ACC112 (cell line): ENCODE data around the gene DLL4.

Experiments
- H2AFZ ChIP-seq: fragments of 200-600 bp; sonication (generic); one replicate; pipeline ENCODE4 v1.6.0; 2017; ENCODE audit warnings: antibody characterized with exemption, low read length; ENCODE audit not compliant: unreplicated experiment
- H3K27ac ChIP-seq: fragments of 200-600 bp; sonication (generic); 2 replicates; pipeline ENCODE4 v1.5.1; 2014; ENCODE audit warnings: low read depth, mild to moderate bottlenecking, antibody characterized with exemption, low read length, moderate library complexity
- H3K27me3 ChIP-seq: fragments of 200-600 bp; sonication (generic); 2 replicates; pipeline ENCODE4 v1.6.1; 2014; ENCODE audit warnings: mild to moderate bottlenecking, antibody characterized with exemption, low read length, moderate library complexity, mixed read lengths; ENCODE audit not compliant: insufficient read depth
- H3K36me3 ChIP-seq: fragments of 200-600 bp; sonication (generic); 2 replicates; pipeline ENCODE4 v1.6.1; 2016; ENCODE audit warnings: mild to moderate bottlenecking, antibody characterized with exemption, low read length, moderate library complexity, mixed read lengths; ENCODE audit not compliant: insufficient read depth
- H3K4me1 ChIP-seq: fragments of 200-600 bp; sonication (generic); one replicate; pipeline ENCODE4 v1.6.1; 2016; ENCODE audit warnings: low read length, mixed read lengths; ENCODE audit not compliant: insufficient read depth, unreplicated experiment, control insufficient read depth
- H3K4me3 ChIP-seq: fragments of 200-600 bp; sonication (generic); 2 replicates; pipeline ENCODE4 v1.5.1; 2014; ENCODE audit warnings: mild to moderate bottlenecking, low read depth, low read length
- H3K79me2 ChIP-seq: fragments of 200-600 bp; sonication (generic); one replicate; pipeline ENCODE4 v1.6.0; 2016; ENCODE audit warnings: low read length; ENCODE audit not compliant: control insufficient read depth, unreplicated experiment, insufficient read depth

Gene DLL4

DNA sequence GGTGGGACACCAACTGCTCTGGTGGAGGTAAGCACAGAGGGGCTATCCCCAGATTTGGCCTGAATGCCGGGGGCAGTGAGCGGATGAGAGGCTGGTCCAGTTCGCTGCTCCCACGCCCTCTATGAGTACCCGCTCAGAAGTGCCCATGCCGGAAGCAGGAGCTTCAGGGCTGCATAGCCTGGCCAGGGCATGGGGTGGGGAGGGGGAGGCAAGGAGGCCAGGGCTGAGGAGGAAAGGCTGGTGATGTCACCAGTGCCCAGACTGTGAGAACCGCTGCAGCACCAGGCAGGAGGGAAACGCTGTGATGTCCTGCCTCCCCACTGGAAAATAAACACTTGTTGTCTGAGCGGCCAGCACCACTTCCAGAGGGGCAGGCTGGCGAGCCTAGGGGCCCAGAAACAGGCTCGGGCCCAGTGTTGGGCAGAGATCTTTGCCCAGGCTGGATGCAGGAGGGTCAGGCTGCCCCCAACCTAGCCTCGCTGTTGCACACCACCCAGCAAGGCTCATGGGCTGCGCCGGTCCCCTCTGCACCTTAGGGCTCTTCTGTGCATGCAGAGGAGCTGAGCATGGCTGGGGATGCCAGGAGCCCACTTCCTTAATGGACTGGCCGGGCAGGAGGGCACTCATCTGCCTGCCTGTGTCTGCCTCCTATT lies 10.9 kb upstream of the DLL4 start:
- H3K36me3 ChIP-seq: no peaks in the 10 kb centered on the region
- H3K79me2 ChIP-seq: no peaks in the 10 kb centered on the region
- H3K4me3 ChIP-seq: no peak overlapping the region
- H3K4me1 ChIP-seq: no peaks in the 10 kb centered on the region
- no peaks in the 10 kb centered on the region for H3K27me3 ChIP-seq
- no peak overlapping the region for H2AFZ ChIP-seq
- H3K27ac ChIP-seq: no peak overlapping the region

DNA sequence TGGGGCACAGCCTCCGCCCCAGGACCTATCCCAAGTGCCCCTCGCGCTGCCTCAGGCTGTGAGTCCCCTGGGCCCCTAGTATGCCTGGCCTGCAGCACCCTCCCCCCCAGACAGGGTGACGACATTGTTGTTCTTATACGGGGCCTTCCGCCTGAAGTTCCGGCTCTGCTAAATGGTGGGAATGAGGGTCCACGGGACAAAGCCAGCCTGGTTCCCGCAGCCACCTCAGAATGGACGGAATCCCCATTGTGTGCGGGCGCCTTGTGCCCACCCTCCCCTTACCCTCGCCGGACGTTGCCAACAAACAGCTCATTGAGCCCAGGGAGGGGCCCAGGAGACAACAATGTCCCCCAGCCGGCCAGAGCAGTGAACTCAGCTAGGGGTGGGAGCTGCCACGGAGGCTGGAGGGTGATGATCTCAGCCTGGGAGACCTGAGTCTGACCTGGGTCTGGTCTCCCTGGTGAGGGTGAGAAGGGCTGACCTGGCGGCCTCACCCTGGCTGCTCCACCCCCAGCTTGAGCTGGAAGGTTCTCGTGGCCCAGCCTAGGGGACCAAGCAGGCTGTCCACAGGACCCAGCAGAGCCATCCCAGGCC lies 10.2 kb upstream of the DLL4 start:
- Histone ChIP-seq H3K36me3 (no peaks in the 10 kb centered on the region), H3K79me2 (no peaks in the 10 kb centered on the region), H3K27me3 (no peaks in the 10 kb centered on the region), H3K27ac (no peak overlapping the region), H3K4me1 (no peaks in the 10 kb centered on the region), H2AFZ (no peak overlapping the region), H3K4me3 (no peak overlapping the region)

DNA sequence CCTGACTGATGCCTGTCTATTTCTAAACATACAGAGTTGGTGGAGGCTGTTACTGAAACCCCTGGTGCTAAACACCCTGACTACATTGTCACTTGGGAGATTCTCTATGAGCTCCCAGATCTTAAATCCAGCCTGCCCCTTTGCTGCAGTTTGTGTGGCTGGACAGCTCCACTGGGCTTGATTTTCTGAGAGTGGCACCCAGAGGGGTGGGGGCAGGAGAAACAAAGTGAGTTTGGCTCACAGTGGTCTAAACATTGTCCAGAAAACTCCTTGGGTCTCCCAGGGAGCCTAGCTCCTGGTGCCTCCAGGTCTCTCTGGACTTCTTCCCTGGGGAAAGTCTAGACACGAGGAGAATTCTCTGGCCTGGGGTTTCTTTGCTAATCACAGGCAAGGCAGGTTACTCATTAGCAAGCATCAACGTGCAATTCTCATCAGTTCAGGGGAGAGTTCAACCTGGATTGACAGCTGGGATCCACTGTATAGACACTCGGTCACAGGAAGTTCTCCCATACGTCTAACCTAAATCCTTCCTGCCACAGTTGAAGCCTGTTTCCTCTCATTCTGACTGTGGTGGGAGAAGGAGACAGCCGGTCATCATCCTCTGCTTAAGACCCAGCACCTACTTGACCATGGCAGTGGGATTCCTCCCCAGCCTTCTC lies 7.1 kb upstream of the DLL4 start:
- Histone ChIP-seq H3K79me2 (no peaks in the 10 kb centered on the region), H3K4me1 (no peaks in the 10 kb centered on the region), H3K27ac (no peak overlapping the region), H3K36me3 (no peaks in the 10 kb centered on the region), H3K4me3 (no peak overlapping the region), H2AFZ (no peak overlapping the region), H3K27me3 (peaks cover 14% of the 10 kb centered on the region)

DNA sequence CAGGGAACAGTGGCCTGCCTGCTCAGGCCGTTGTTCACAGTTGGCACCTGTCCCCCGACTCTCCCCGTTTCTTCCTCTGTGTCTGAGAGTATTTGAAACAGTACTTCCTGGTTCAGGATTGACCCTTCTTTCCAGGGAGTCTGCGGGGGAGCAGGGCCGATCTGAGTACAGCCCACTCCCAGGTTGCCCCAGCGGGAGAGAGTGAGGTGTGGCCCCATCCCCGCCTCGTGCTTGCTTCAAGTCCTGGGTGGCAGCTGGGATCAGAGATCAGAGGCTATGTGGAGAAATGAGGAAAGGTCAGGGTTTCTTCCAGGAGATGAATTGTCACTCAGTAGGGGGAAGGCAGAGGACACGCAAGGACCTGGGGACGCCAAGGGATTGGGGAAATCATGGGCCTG lies 6.5 kb upstream of the DLL4 start:
- no peaks in the 10 kb centered on the region for H3K36me3 ChIP-seq
- no peaks in the 10 kb centered on the region for H3K4me1 ChIP-seq
- H3K27ac ChIP-seq: no peak overlapping the region
- no peak overlapping the region for H3K4me3 ChIP-seq
- H2AFZ ChIP-seq: no peak overlapping the region
- no peaks in the 10 kb centered on the region for H3K79me2 ChIP-seq
- peaks cover 20% of the 10 kb centered on the region for H3K27me3 ChIP-seq

DNA sequence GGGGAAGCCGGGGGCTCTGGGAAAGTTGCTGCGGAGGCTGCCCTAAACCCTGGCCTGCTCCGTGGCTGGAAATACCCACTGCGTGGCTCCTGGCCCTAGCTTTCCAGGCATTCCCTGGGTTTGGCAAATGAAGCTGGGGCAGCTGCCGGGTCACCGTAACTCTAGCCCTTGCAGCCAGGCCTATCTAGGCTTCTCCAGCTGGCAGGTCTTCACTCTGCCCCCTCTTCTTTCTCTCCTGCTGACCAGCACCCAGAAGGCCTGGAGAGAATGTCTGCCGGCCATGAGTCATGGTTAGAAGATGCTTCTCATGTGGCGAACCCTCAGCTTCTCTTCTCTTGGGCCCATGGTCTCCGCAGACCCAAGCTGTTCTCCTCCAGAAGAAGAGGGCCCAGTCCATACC lies 5.6 kb upstream of the DLL4 start:
- Histone ChIP-seq H3K27me3 (peaks cover 29% of the 10 kb centered on the region), H3K4me3 (no peak overlapping the region), H3K4me1 (peaks cover 4% of the 10 kb centered on the region), H3K36me3 (no peaks in the 10 kb centered on the region), H3K79me2 (no peaks in the 10 kb centered on the region), H2AFZ (no peak overlapping the region), H3K27ac (no peak overlapping the region)

DNA sequence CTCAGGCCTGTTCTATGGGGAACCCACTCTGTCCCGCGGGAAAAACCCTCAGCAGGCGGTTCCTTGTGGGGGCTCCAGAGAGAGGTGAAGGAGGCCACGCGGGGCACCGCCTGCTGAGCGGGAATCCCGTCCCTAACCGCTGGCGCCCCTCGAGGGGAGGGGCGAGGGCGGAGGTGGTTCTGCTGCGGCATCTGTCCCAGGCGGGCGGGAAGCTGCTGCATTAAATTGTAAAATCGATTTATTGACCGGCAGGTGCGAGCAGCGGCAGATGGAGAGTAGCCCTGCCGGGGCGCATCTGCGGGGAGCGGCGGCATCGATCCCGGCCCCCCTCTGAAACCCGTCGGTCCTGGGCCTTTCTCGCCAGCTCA lies 3.7 kb upstream of the DLL4 start:
- no peaks in the 10 kb centered on the region for H3K79me2 ChIP-seq
- no peak overlapping the region for H3K4me3 ChIP-seq
- H3K36me3 ChIP-seq: no peaks in the 10 kb centered on the region
- H3K4me1 ChIP-seq: peaks cover 11% of the 10 kb centered on the region
- H2AFZ ChIP-seq: no peak overlapping the region
- no peak overlapping the region for H3K27ac ChIP-seq
- H3K27me3 ChIP-seq: peaks cover 48% of the 10 kb centered on the region

DNA sequence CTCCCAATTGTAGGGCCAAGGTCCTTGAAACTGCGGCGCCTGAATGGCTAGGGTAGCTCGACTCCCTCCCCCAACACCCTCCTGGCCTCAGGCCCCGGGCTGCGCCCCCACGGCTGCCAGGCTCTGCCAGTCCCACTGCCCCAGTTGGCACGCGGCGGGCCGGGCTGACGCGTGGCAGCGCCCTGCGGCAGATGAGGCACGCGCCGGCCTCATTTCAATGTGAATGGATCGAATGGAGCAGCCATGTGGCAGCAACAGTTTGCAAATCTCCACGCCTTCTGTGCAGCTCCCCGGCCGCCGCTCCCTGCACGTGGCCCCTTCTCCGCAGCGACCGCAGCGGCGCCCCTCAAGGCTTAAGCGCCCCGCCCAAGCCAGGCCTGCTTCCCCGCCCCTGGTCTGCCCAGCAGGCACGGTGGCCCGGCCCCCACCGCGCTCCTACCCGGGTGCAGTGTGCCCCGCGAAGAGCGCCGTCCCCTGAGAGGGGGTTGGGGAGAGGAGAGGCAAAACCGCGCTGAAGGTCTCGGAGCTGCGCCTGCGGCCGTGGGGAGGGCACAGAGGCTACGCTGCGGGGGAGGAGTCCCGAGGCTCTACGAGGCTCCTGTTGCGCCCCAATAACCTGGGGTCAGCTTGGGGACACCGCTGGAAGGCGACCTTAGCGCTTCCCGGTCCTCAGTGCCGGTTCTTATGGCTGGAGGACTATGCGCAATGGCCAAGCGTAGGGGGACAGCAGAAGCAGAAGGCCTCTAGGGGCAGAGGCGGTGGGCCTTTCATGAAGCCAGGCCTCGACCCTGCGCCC lies 3.1 kb upstream of the DLL4 start:
- H3K4me3 ChIP-seq: peak overlapping the region; percentile 39; the same call in 1 of the 2 replicates
- peaks cover 53% of the 10 kb centered on the region for H3K27me3 ChIP-seq
- no peaks in the 10 kb centered on the region for H3K36me3 ChIP-seq
- H3K4me1 ChIP-seq: peaks cover 14% of the 10 kb centered on the region
- no peaks in the 10 kb centered on the region for H3K79me2 ChIP-seq
- H3K27ac ChIP-seq: no peak overlapping the region
- no peak overlapping the region for H2AFZ ChIP-seq

DNA sequence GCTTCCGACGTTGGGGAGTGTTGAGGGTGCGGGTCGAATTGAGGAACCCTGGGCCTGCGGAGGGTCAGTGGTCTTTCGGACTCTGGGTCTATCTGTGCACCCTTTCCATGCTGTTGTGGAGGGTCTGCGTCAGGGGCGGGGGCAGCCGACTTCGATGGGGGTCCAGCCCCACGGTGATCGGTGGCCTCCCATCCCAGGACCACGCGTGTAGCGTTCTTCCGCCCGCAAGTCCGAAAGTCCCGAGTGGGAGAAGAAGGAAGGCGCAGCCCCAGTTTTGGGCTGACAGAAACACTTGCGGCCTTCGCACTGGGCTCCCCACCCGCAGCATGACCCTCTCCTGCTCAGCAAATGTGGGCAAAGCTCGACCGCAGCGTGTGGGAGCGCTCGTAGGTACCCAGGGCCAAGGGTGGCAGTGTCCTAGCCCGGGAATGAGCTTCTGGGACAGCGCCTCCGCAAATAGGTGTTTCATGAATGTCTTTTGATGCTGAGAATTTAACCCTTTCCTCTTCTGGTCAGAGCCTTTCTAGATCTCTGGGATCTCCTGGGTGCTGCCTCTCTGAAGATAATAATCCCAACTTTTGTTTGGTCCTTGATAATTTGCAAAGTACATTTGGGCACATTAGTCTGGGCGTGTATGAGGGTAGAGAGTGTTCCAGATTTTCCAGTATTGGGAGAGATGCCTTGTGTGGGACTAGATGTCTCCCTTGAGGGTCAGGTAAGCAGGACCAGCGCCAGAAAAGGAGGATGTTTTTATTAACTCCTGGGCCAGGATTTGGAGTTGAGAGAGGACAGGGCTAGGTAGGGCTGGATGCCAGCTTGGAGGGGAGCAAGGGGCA lies 2.3 kb upstream of the DLL4 start:
- Histone ChIP-seq H3K27ac (no peak overlapping the region), H2AFZ (no peak overlapping the region), H3K4me3 (no peak overlapping the region), H3K79me2 (no peaks in the 10 kb centered on the region), H3K27me3 (peaks cover 58% of the 10 kb centered on the region), H3K4me1 (peaks cover 14% of the 10 kb centered on the region), H3K36me3 (no peaks in the 10 kb centered on the region)

DNA sequence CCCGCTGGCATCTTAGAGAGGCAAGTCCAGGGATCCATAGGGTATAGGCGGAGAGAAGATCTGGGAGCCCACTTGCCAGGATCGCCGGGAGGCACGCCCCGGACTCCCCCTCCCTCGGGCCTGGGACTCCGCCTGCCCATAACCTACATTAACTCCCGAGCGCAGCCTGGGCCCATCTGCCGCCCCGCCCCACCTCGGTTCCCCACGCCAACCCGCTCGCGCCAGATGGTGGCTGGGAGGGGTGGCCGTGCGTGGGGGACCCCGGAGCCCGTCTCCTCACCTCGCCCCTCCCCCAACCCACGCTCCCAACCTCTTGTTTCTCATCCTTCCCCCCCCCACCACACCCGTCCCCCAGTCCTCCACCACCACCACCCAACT lies 1.7 kb upstream of the DLL4 start:
- Histone ChIP-seq H3K27ac (no peak overlapping the region), H3K36me3 (no peaks in the 10 kb centered on the region), H3K4me1 (peaks cover 14% of the 10 kb centered on the region), H3K4me3 (peak overlapping the region; percentile 60; the same call in 1 of the 2 replicates), H3K79me2 (no peaks in the 10 kb centered on the region), H2AFZ (no peak overlapping the region), H3K27me3 (peaks cover 58% of the 10 kb centered on the region)
